HepG2 (cell line): ENCODE results near the gene NDUFB11. TPM values are rescaled to one million over a fixed set of nuclear protein-coding genes. Genes with fewer than 3 reads are reported as not detected.

Experiments
- ATAC-seq: fragments of 200-7000 bp; cut with Tn5 transposase; 3 replicates; pipeline ENCODE4 v1.9.1; 2020; ENCODE audit warnings: mild to moderate bottlenecking, moderate library complexity
- BruUV-seq: library from RNA; stranded (reverse); fragments of 400-500 nt; replicated peaks from 2 replicates; lab custom pipeline; 2021; lab: Mats Ljungman, UMichigan
- CTCF ChIA-PET: fragments of 300-600 bp; formaldehyde crosslinking; extraction: SDS; loops from one replicate; lab custom pipeline; 2021; ENCODE audit warnings: low total read pairs, inconsistent platforms, low intra/inter-chr PET ratio; lab: Yijun Ruan, JAX
- POLR2A ChIA-PET: fragments of 350-600 bp; sonication (Branson Sonifier 250); formaldehyde crosslinking; loops from one replicate; lab custom pipeline; 2020; ENCODE audit warnings: antibody characterized with exemption, inconsistent platforms; lab: Yijun Ruan, JAX
- DNase-seq: peaks from one replicate; pipeline ENCODE4 v3.0.0-alpha.2; 2015; ENCODE audit warnings: low spot score
- FAIRE-seq: peaks from 3 replicates; lab custom pipeline; 2011; peaks lifted over from hg19 to GRCh38; lab: Jason Lieb, UNC
- H2AFZ ChIP-seq: one replicate; pipeline ENCODE4 v1.6.1; 2011; ENCODE audit warnings: low read length, inconsistent platforms
- H3K27ac ChIP-seq: fragments of 300-600 bp; 3 replicates; pipeline ENCODE4 v1.8.0; 2011; ENCODE audit warnings: mixed run types, mild to moderate bottlenecking, mixed read lengths, low read length, inconsistent platforms; ENCODE audit not compliant: insufficient read depth; ENCODE audit errors: extremely low read length
- H3K27me3 ChIP-seq, 2 experiments: fragments of 200-600 bp in 1 of 2; 2 replicates in 1 of 2; 3 replicates in 1 of 2; pipeline versions ENCODE4 v1.6.0 to v1.8.0; 2011; ENCODE audit warnings: low read length in 2 of 2, mild to moderate bottlenecking in 2 of 2, moderate library complexity in 2 of 2, inconsistent platforms in 1 of 2; ENCODE audit not compliant: insufficient read depth in 2 of 2, control insufficient read depth in 1 of 2
- H3K36me3 ChIP-seq, 2 experiments: fragments of 200-600 bp in 1 of 2; replicated peaks in 1 of 2; 2 replicates in 1 of 2; 3 replicates in 1 of 2; pipeline versions ENCODE4 v1.5.1 to v1.8.0; 2011; ENCODE audit warnings: low read length in 2 of 2, inconsistent platforms in 1 of 2; ENCODE audit not compliant: insufficient read depth in 2 of 2, control insufficient read depth in 1 of 2
- H3K4me1 ChIP-seq: 2 replicates; pipeline ENCODE4 v1.5.1; 2012; ENCODE audit warnings: low read length, inconsistent platforms; ENCODE audit not compliant: insufficient read depth
- H3K4me2 ChIP-seq: 2 replicates; pipeline ENCODE4 v1.6.0; 2011; ENCODE audit warnings: low read depth, low read length, inconsistent platforms
- H3K4me3 ChIP-seq, 3 experiments: fragments of 200-600 bp in 1 of 3; sonication (generic), shearing (Covaris generic) in 1 of 3; replicated peaks in 1 of 3; 2 replicates each; pipeline ENCODE4 v1.5.1; 2011 to 2016; ENCODE audit warnings: low read length in 3 of 3, inconsistent platforms in 2 of 3, low read depth in 2 of 3, mild to moderate bottlenecking in 2 of 3, control low read depth in 1 of 3, mixed read lengths in 1 of 3; ENCODE audit not compliant: insufficient read depth in 1 of 3
- H3K79me2 ChIP-seq: one replicate; pipeline ENCODE4 v1.6.1; 2011; ENCODE audit warnings: low read length, inconsistent platforms; ENCODE audit not compliant: insufficient read depth
- H3K9ac ChIP-seq: 2 replicates; pipeline ENCODE4 v1.6.0; 2011; ENCODE audit warnings: mild to moderate bottlenecking, low read depth, low read length, inconsistent platforms; ENCODE audit not compliant: insufficient read depth
- H3K9me3 ChIP-seq: 2 replicates; pipeline ENCODE4 v1.5.1; 2012; ENCODE audit warnings: mild to moderate bottlenecking, low read length
- H4K20me1 ChIP-seq: 2 replicates; pipeline ENCODE4 v1.6.0; 2011; ENCODE audit warnings: inconsistent platforms, mild to moderate bottlenecking, low read length, moderate library complexity; ENCODE audit not compliant: insufficient read depth
- AGO2 ChIP-seq: fragments of 200-400 bp; formaldehyde crosslinking; optimal IDR thresholded peaks from 2 replicates; pipeline ENCODE3; 2017; ENCODE audit warnings: mild to moderate bottlenecking, low read depth, low read length, moderate library complexity
- PAF1 ChIP-seq: IDR thresholded peaks from 2 replicates; pipeline ENCODE4 v1.6.1; 2016; ENCODE audit warnings: missing genetic modification reagents, missing compliant biosample characterization
- RNF2 ChIP-seq: fragments of 450-650 bp; conservative IDR thresholded peaks from 2 replicates; pipeline ENCODE4 v1.6.1; 2016; ENCODE audit warnings: low read depth
- WGBS: methylation state at CpG from one replicate; pipeline ENCODE4 v1.1.6; 2017; ENCODE audit warnings: low lambda C conversion rate; 5-methylcytosine and 5-hydroxymethylcytosine counted together
- in situ Hi-C: cut with HindIII; loops from 2 replicates; pipeline ENCODE4 v1.10.0; 2017; ENCODE audit warnings: low pct_unique_long_range_greater_than_20kb; ENCODE audit not compliant: extremely low pct_ligation_motif_present
- intact Hi-C: fragments of 100-400 bp; cut with micrococcal nuclease; formaldehyde crosslinking; loops from one replicate; pipeline ENCODE4 v1.10.0; 2022; ENCODE audit not compliant: unreplicated experiment
- polyA plus RNA-seq, 8 experiments: library from polyadenylated mRNA; depleted of rRNA in 3 of 8; stranded (reverse) in 7 of 8; unstranded in 1 of 8; fragments of >200 nt; fragmentation: Illumina TruSeq in 4 of 8; extraction: Trizol in 4 of 8; gene quantifications; 2 replicates each; pipeline versions ENCODE4 v1.2.1 to v1.2.3, GENCODE V29; 2011 to 2016; ENCODE audit warnings: low read depth in 4 of 8, missing spikeins in 1 of 8, mixed read lengths in 1 of 8; ENCODE audit not compliant: insufficient read depth in 1 of 8
- total RNA-seq, 5 experiments: library from RNA; depleted of rRNA; stranded (reverse); fragments of >200 nt; fragmentation: Illumina TruSeq; extraction: Trizol; gene quantifications; 2 replicates each; pipeline ENCODE4 v1.2.3, GENCODE V29; 2016; ENCODE audit warnings: low read depth in 1 of 5
- TF ChIP-seq, protein P1 (sequence below): sonication (generic); formaldehyde crosslinking; IDR thresholded peaks from 2 replicates; pipeline ENCODE4 v1.5.0; 2020; ENCODE audit warnings: missing genetic modification reagents

NDUFB11 gene
- total and polyA plus RNA-seq, 2 of the 13 experiments (the other 11 are each of a cell fraction or from before 2014, with no cell fraction given), result 46.6 to 100 TPM

DNA sequence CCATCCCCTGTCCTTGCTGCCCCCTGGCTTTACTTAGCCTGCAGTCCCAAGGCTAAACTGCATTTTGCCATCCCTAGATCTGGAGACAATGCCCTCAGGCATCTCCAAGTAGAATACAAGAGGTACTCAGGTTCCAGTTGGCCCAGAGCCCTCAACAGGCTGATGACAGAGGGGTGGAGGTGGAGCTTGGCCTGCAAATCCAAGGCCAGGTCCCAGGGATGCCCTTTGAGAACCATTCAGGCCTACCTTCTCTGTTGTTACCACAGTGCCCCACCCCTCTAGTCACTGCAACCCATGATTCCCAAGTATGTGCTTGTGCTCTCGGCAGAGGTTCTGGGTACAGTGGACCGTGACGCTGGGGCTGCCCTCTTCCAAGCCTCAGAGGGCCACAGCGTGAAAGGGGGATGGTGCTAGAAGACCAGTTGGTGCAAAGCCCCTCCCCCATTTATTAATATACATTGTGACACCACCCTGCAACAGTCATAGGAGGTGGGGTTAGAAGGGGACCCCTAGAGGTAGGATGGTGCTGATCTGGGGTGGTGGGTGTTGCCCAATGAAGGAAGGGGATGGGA, 42.7 kb upstream of the NDUFB11 start:
- intact Hi-C loops (no loop called here), in situ Hi-C loops (no loop called here)
- Histone ChIP-seq H3K4me3 (no peak overlapping the region), H3K4me1 (0 out of 2 replicates have a peak, but pooled peaks cover 4% of the 10 kb centered on the region), H3K36me3 (peaks cover 5 to 8% of the 10 kb centered on the region in 2 experiments; a peak in 2 of 5 replicates), H3K4me2 (no peak overlapping the region), H3K9me3 (no peaks in the 10 kb centered on the region), H3K79me2 (no peaks in the 10 kb centered on the region), H3K9ac (no peak overlapping the region)
- FAIRE-seq, result no peak
- ChIA-PET CTCF (no interaction called here), POLR2A (no interaction called here)
- no peak for ATAC-seq
- TF ChIP-seq PAF1, result 0 out of 2 replicates have a peak, but pooled peaks have one; percentile 61
- TF ChIP-seq RNF2, result no peak
- TF ChIP-seq, all 625 proteins: peak for 1
- WGBS, result no CpG with 5 or more reads among the region's 4 CpGs
- Histone ChIP-seq H3K27ac (no peak overlapping the region), H3K27me3 (no peaks in the 10 kb centered on the region), H2AFZ (no peak overlapping the region), H4K20me1 (no peaks in the 10 kb centered on the region)
- no TSS peak for BruUV-seq
- no peak for DNase-seq

- Histone ChIP-seq H3K9ac (no peak overlapping the region), H3K36me3 (peaks cover 8 to 14% of the 10 kb centered on the region in 2 experiments; a peak in 2 of 5 replicates), H3K79me2 (no peaks in the 10 kb centered on the region), H4K20me1 (no peaks in the 10 kb centered on the region), H2AFZ (no peak overlapping the region), H3K9me3 (no peaks in the 10 kb centered on the region), H3K4me1 (0 out of 2 replicates have a peak, but pooled peaks cover 4% of the 10 kb centered on the region), H3K4me3 (no peak overlapping the region), H3K4me2 (no peak overlapping the region), H3K27ac (no peak overlapping the region), H3K27me3 (no peaks in the 10 kb centered on the region)
- 100% methylated on average over 1 of the region's 27 CpGs for WGBS
- peak; percentile 26 for TF ChIP-seq AGO2
- TF ChIP-seq, protein P1, sequence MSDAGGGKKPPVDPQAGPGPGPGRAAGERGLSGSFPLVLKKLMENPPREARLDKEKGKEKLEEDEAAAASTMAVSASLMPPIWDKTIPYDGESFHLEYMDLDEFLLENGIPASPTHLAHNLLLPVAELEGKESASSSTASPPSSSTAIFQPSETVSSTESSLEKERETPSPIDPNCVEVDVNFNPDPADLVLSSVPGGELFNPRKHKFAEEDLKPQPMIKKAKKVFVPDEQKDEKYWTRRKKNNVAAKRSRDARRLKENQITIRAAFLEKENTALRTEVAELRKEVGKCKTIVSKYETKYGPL (CRISPR knock-in tag), result no peak
- POLR2A ChIA-PET, result no interaction called here
- intact Hi-C loops, result no loop called here
- CTCF ChIA-PET, result no interaction called here
- in situ Hi-C loops, result no loop called here
- FAIRE-seq (no peak), DNase-seq (no peak), ATAC-seq (no peak)
- TSS peak; percentile 58 for BruUV-seq
Measured at GRCh38 chrX:47186096-47186740, 41.7 kb upstream of the NDUFB11 start.
